Measurements from ENCODE around the gene DCP1A. TPM values are rescaled to one million over a fixed set of nuclear protein-coding genes. Genes with fewer than 3 reads are reported as not detected.

The DCP1A gene
- total RNA-seq, 1 donor from 2014 or later: 41.6 TPM

- no peak for DNase-seq
- peaks cover 2% of the 10 kb centered on the region for H3K9me3 Mint-ChIP-seq (ENCODE audit: unreplicated experiment)
- H3K4me1 Mint-ChIP-seq (ENCODE audit: low read depth, unreplicated experiment): no peaks in the 10 kb centered on the region
- TF ChIP-seq CTCF (IDR thresholded peaks at IDR 0.05; ENCODE audit: partially characterized antibody, unreplicated experiment): no peak
- no peak overlapping the region for H3K27ac Mint-ChIP-seq (ENCODE audit: unreplicated experiment)
- H3K36me3 Mint-ChIP-seq (ENCODE audit: unreplicated experiment): no peaks in the 10 kb centered on the region
- H3K4me3 Mint-ChIP-seq (ENCODE audit: unreplicated experiment): no peak overlapping the region
- no peaks in the 10 kb centered on the region for H3K27me3 Mint-ChIP-seq (ENCODE audit: unreplicated experiment)
These were observed 28.8 kb downstream of the DCP1A start for GRCh38 chr3:53318522-53318921.

GRCh38 chr3:53312832-53313231, 34.5 kb downstream of the DCP1A start:
- Mint-ChIP-seq H3K4me3 (ENCODE audit: unreplicated experiment) (no peak overlapping the region), H3K9me3 (ENCODE audit: unreplicated experiment) (no peaks in the 10 kb centered on the region), H3K27ac (ENCODE audit: unreplicated experiment) (no peak overlapping the region), H3K27me3 (ENCODE audit: unreplicated experiment) (no peaks in the 10 kb centered on the region), H3K4me1 (ENCODE audit: low read depth, unreplicated experiment) (no peaks in the 10 kb centered on the region), H3K36me3 (ENCODE audit: unreplicated experiment) (no peaks in the 10 kb centered on the region)
- no peak for TF ChIP-seq CTCF (IDR thresholded peaks at IDR 0.05; ENCODE audit: partially characterized antibody, unreplicated experiment)
- no peak for DNase-seq

GRCh38 chr3:53311882-53312281, 35.5 kb downstream of the DCP1A start:
- no peaks in the 10 kb centered on the region for H3K36me3 Mint-ChIP-seq (ENCODE audit: unreplicated experiment)
- H3K27me3 Mint-ChIP-seq (ENCODE audit: unreplicated experiment): no peaks in the 10 kb centered on the region
- no peaks in the 10 kb centered on the region for H3K9me3 Mint-ChIP-seq (ENCODE audit: unreplicated experiment)
- no peak overlapping the region for H3K27ac Mint-ChIP-seq (ENCODE audit: unreplicated experiment)
- no peak overlapping the region for H3K4me3 Mint-ChIP-seq (ENCODE audit: unreplicated experiment)
- no peak for DNase-seq
- H3K4me1 Mint-ChIP-seq (ENCODE audit: low read depth, unreplicated experiment): no peaks in the 10 kb centered on the region
- no peak for TF ChIP-seq CTCF (IDR thresholded peaks at IDR 0.05; ENCODE audit: partially characterized antibody, unreplicated experiment)

GRCh38 chr3:53303957-53304356, 43.4 kb downstream of the DCP1A start:
- no peaks in the 10 kb centered on the region for H3K27me3 Mint-ChIP-seq (ENCODE audit: unreplicated experiment)
- no peaks in the 10 kb centered on the region for H3K9me3 Mint-ChIP-seq (ENCODE audit: unreplicated experiment)
- H3K4me3 Mint-ChIP-seq (ENCODE audit: unreplicated experiment): no peak overlapping the region
- DNase-seq: no peak
- no peaks in the 10 kb centered on the region for H3K4me1 Mint-ChIP-seq (ENCODE audit: low read depth, unreplicated experiment)
- no peak for TF ChIP-seq CTCF (IDR thresholded peaks at IDR 0.05; ENCODE audit: partially characterized antibody, unreplicated experiment)
- no peaks in the 10 kb centered on the region for H3K36me3 Mint-ChIP-seq (ENCODE audit: unreplicated experiment)
- no peak overlapping the region for H3K27ac Mint-ChIP-seq (ENCODE audit: unreplicated experiment)

- DNase-seq: no peak
- H3K27me3 Mint-ChIP-seq (ENCODE audit: unreplicated experiment): no peaks in the 10 kb centered on the region
- TF ChIP-seq CTCF (IDR thresholded peaks at IDR 0.05; ENCODE audit: partially characterized antibody, unreplicated experiment): no peak
- H3K9me3 Mint-ChIP-seq (ENCODE audit: unreplicated experiment): no peaks in the 10 kb centered on the region
- H3K4me3 Mint-ChIP-seq (ENCODE audit: unreplicated experiment): no peak overlapping the region
- no peaks in the 10 kb centered on the region for H3K36me3 Mint-ChIP-seq (ENCODE audit: unreplicated experiment)
- H3K27ac Mint-ChIP-seq (ENCODE audit: unreplicated experiment): no peak overlapping the region
- H3K4me1 Mint-ChIP-seq (ENCODE audit: low read depth, unreplicated experiment): no peaks in the 10 kb centered on the region
These were observed 43.8 kb downstream of the DCP1A start for GRCh38 chr3:53303549-53303948.

Data from glutamatergic neuron (in vitro differentiated cells).